GM18499 (cell line): Measurements from ENCODE around the gene TRAF3IP1.
"Not testable (repeated sequence)": the region's sequence is repeated elsewhere in the genome, so short reads cannot be mapped to it uniquely, and the experiment has no call there.

Source experiments
- ATAC-seq: cut with Tn5 transposase; IDR thresholded peaks from one replicate; pipeline ENCODE4 v1.9.1; 2021; ENCODE audit warnings: moderate number of reproducible peaks; ENCODE audit not compliant: insufficient read depth, unreplicated experiment

The TRAF3IP1 gene

DNA sequence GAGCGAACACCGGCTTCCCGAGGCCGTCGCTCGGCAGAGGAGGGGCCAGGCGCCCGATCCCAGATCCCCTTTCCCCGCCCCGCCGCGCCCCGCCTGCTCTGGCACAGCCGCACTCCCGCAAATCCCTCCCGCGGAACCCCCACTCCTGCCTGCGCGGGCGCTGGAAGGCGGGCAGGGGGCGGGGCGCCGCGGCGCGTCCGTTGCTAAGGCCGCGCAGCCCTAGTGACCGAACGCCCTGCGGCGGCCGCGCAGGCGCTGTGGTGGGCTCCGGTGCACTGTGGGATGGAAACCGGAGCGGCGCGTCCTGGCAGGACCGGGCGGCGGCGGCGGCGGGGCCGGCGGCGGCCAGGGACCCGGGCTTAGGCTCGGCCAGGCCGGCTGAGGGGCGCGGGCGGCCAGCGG lies at the start of gene TRAF3IP1:
TSS of gene TRAF3IP1 (plus strand) at position 273 of the 402 bp plus-strand sequence. CDS start 145 bp downstream, outside the sequence.
- ATAC-seq, result peak; percentile 56

- ATAC-seq, result no peak
Measured at GRCh38 chr2:238270606-238271005, 49.7 kb upstream of the TRAF3IP1 start.

DNA sequence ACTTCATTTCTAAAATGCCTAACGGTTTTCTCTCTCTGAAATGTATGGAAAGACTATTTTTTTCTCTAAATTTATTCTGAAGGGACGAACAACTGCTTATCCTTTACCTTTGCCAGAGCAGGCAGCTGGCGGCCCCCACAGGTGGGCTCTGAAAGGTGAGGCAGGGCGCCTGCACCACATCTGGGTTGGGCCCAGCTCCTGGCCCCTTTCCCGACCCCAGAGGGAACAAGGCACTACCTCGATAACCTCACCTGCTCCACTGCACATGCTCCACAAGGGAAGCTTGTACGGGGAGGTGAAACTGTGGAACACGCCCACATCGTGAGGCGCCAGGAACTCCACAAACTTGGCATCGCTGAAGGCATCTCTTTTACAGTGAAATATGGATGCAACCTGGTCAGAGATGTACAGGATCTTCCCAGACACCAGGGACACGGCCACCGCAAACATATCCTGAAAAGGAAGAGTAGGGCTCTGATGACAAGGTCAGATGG lies 49.2 kb upstream of the TRAF3IP1 start:
- no peak for ATAC-seq

DNA sequence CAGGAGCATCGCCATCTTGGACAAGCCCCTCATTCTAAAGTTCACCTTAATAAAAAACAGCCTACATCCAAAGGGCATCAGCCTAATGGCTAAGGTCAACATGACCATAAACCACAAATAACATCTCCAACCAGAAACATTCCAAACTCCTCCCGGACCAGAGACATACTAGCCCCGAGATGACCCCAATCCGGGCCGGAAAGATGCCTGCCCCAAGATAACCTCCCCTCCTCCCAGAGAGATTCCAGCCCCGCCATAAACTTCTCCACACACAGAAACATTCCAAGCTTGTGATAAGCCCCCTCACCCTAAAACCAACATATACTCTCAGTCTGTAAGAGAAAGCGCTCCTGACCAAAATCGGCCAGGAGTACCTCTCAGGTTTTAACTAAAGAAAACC lies 48.6 kb upstream of the TRAF3IP1 start:
- ATAC-seq, result not testable (repeated sequence)

DNA sequence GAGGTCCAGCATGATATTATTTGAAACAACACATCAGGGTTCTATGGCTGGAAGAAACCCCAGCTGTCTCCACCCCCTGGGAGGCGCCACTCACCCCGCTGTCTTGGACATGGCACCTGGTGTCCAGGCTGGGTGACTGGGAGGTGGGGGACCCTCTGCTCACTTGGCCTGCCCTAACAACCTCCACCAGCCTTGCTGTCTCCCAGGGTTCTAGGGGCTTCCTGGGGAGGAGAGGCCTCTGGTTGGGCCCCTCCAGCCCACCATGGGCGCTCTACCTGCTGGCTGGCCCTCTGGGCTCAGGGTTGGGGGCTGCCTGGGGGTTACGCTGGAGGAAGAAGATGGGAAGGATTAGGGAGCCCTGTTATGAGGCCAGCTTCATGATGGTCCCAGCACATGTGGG lies 48.2 kb upstream of the TRAF3IP1 start:
- ATAC-seq, result no peak

DNA sequence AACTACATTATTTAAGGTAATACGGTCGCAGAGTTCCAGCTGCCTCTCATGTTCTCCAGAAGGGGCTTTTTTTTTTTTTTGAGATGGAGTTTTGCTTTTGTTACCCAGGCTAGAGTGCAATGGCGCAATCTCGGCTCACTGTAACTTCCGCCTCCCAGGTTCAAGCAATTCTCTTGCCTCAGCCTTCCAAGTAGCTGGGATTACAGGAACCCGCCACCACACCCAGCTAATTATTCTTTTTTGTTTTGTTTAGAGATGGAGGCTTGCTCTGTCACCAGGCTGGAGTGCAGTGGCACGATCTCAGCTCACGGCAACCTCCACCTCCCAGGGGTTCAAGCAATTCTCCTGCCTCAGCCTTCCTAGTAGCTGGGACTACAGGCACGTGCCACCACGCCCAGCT lies 46.9 kb upstream of the TRAF3IP1 start:
- ATAC-seq, result not testable (repeated sequence)

DNA sequence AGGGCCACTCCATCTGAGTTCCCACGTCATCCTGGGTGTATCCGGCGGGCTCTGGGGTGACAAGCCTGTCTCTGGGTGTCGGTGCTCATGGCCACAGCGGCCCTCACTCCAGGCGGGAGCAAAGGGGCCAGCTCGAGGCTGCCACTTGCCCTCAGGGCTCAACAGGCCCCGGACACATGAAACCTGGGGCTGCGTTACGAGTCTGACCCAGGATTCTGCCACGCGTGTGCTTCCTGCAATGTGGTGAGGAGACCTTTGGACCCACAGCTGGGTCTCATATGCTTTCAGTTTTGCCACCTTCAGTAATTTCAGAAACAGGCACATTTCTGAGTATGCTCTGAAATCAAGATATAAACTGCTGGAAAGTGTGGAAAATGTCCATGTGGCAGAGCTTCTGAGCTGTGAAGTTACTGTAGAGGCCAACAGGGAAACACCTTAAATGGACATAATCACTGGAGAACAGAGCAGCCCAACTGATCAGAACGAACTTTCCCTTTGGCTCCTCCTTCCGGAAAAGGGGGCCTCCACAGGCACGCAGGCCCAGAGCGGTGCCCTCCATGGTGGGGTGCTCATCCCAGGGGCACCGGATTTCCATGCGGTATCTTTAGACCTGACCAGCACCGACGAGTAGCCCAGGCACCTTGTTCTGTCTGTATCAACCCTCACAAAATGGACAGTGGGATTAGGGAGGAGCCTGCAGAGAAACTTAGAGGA lies 46.0 kb upstream of the TRAF3IP1 start:
- ATAC-seq, result no peak

DNA sequence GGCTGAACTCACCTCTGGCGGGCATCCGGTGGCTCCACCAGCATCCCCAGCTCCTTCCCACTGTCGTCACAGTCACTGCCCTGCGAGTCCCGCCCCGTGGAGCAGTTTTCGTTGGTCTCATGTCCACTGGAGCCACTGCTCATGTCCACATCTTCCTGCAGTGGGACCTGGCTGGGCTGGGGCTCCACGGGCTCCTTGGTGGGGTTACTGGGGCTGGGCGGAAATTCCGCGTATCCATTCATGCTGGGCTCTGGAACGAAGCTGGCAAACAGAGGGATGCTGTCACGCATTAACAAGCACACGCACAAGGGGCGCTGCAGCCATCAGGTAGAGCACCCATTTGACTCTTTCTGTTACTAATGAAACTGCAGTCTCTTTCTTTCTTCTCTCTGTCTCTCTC lies 42.6 kb upstream of the TRAF3IP1 start:
- ATAC-seq, result no peak

DNA sequence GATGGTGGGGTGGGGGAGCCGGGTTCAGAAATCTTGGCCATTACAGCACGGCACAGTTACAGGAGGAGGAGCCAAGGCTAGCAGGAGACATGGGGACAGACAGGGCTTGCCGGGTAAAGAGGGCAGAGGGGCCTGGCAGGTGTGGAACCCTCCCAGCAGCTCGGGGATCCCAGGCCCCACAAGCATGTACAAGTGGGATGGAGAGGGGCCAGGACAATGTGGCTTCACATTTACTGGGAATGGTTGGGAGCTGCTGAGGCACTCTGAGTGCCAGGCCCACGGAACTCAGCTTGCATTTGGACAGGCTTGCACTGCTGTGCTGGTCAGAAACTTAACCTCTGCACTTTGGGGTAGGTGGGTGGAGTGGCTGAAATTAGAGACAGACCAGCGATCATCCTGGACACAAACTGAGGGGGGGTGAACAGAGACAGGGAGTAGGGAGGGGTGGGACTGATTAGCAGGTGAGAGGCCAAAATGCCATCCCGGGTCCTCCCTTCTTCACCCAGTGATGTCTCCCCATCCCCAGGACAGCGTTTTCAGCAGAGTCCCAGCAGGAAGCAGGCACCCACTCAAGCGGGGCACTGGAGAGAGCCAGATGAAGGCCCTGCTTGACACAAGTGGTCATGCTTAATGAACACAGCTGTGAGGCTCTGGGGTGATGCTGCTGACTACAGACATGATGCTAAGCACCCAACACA lies 41.5 kb upstream of the TRAF3IP1 start:
- ATAC-seq, result no peak

DNA sequence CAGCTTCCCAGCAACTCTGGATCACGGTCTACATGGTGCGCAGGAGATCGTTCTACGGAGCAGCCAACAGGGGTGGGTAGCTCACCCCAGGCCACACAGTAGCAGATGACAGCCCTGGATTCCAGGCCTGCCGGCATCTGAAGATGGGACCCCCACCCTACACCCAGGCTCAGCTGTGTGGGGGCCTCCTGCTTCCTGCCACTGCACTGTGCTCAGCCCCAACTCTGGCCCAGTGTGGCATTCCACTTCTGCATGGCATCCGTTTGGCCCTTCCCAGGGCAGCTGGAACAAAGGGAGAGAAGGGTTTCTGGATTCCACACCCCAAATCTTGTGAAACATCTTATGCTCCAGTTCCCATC lies 41.0 kb upstream of the TRAF3IP1 start:
- no peak for ATAC-seq

DNA sequence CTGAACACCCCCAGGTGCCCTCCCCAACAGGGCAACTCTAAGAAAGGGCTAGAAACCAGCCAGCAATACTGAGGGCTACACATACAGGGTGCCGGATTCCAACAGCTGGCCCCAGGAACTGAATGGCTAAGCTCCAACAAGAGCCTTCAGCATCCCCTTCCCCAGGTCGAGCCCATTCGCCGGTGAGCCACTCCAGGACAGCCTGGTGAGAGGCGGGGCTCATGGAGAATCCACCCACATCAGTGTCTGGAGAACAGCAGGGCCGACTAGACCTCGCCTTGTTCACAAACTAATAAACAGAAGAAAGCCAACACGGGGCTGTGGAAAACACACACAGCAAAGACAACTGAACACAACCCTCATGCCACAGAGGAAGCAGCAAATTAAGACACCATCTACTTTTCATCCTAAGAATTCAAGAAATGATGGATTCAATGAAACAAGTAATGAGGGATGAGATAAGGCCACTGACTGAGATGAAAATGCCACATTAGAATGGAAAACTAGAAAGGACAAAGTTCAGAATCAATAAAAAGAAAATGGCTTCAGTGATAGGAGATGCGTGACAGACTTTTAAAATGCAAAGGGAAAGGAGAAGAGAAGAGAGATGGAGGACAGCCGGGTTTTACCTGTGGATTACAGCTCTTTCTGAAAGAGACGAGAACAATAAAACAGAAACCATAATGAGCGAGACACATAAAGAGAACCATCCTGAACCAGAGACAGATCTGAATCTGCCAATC lies 40.1 kb upstream of the TRAF3IP1 start:
- no peak for ATAC-seq

DNA sequence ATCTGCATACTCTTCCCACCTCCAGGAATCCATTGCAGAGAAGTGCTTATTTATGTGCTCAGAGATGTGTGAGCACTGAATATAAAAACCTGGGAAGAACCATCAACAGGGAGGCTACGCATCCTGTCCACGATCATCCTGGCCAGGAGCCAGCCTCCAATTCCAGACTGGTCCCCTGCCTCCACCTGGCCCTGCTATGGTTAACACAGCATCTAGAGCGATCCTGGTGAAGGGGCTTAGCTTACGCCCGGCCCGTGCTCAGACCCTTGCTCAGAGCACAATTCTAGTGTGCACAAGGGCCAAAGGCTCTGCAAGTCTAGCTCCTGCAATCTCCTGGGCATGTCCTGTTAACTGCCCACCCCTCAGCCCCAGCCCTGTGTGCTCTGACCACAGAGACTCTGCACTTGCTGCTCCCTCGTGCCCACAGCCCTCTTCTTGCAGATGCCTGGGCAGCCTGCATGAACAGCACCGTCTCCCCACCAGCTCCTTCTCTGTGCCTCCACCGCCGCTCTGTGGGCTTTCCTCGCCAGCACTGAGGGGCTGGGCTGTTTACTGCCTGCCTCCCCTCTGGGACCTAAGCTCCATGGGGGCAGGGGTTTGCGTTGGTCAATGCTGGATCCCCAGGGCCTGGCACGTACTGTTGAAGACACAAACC lies 38.4 kb upstream of the TRAF3IP1 start:
- ATAC-seq, result no peak

GRCh38 chr2:238282861-238283738 lies 37.2 kb upstream of the TRAF3IP1 start:
- no peak for ATAC-seq

DNA sequence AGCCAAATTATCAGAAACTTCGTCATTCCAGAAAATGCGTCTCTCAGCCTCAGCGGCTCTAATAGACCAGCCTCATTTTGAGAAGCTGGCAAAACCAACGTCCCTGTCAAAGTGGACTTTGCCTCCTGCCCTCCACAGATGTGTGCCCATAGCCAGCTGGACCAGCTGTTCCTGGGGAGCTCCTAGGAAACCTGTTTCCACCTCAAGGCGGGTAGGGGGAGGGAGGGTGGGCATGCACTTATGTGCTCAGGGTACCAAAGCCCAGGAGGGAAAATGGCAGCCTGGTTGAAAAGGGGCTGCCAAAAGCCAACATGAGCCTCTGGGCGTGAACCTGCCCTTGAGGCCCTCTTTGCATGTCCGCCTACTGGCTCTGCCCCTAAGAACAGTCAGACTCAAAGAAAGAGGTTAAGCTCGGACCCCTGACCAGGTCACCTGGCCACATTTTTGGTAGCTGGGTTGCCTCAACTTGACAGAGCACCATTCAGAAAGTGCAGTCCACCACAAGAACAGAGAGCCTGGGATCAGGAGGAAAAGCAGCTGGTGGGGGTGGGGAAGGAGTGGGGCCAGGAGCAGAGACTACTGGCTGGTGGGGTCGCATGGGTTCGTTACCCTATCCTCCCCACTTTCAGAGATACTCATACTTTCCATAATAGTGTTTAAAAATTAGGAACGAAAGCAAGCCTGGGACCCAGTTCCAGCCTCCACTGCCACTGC lies 35.4 kb upstream of the TRAF3IP1 start:
- ATAC-seq, result no peak

- no peak for ATAC-seq
Measured at GRCh38 chr2:238285653-238286082, 34.6 kb upstream of the TRAF3IP1 start.

GRCh38 chr2:238286095-238286494 lies 34.2 kb upstream of the TRAF3IP1 start:
- no peak for ATAC-seq

- ATAC-seq, result no peak
Measured at GRCh38 chr2:238286551-238286950, 33.8 kb upstream of the TRAF3IP1 start.

GRCh38 chr2:238286987-238287736 lies 33.2 kb upstream of the TRAF3IP1 start:
- ATAC-seq, result no peak
